HEK293 (cell line): Measurements from ENCODE around the gene PLEK2.

Experiments used
- GFI1B ChIP-seq: fragments of 450-650 bp; formaldehyde crosslinking; IDR thresholded peaks from 2 replicates; pipeline ENCODE4 v1.5.1; 2016; ENCODE audit warnings: missing biosample characterization, missing genetic modification characterization
- MEIS1 ChIP-seq: sonication (generic); formaldehyde crosslinking; IDR thresholded peaks from 2 replicates; pipeline ENCODE4 v1.8.1; 2022; ENCODE audit warnings: missing genetic modification reagents, mild to moderate bottlenecking, borderline replicate concordance
- OSR2 ChIP-seq: fragments of 450-650 bp; formaldehyde crosslinking; IDR thresholded peaks from 2 replicates; pipeline ENCODE4 v1.5.1; 2016; ENCODE audit warnings: missing biosample characterization, missing genetic modification characterization
- TCF7L2 ChIP-seq: IDR thresholded peaks from 2 replicates; pipeline ENCODE4 v1.6.1; 2011; ENCODE audit warnings: low read depth, mild to moderate bottlenecking, inconsistent platforms, low read length, moderate library complexity, borderline replicate concordance
- ZFHX2 ChIP-seq: fragments of 450-650 bp; formaldehyde crosslinking; conservative IDR thresholded peaks from 2 replicates; pipeline ENCODE4 v1.5.1; 2016; ENCODE audit warnings: missing biosample characterization, missing genetic modification characterization
- ZNF169 ChIP-seq: fragments of 450-650 bp; formaldehyde crosslinking; IDR thresholded peaks from 2 replicates; pipeline ENCODE4 v1.5.1; 2016; ENCODE audit warnings: missing biosample characterization, missing genetic modification characterization
- ZNF2 ChIP-seq: fragments of 450-650 bp; formaldehyde crosslinking; IDR thresholded peaks from 2 replicates; pipeline ENCODE4 v1.5.1; 2016; ENCODE audit warnings: missing biosample characterization, missing genetic modification characterization
- ZNF571 ChIP-seq: fragments of 450-650 bp; formaldehyde crosslinking; IDR thresholded peaks from 2 replicates; pipeline ENCODE4 v1.5.0; 2017; ENCODE audit warnings: missing biosample characterization, missing genetic modification characterization
- ZNF76 ChIP-seq: fragments of 450-650 bp; formaldehyde crosslinking; IDR thresholded peaks from 2 replicates; pipeline ENCODE4; 2016; ENCODE audit warnings: low read depth, missing biosample characterization, missing genetic modification characterization, borderline replicate concordance
- TF ChIP-seq, protein P1 (sequence below): fragments of 450-650 bp; formaldehyde crosslinking; IDR thresholded peaks from 2 replicates; pipeline ENCODE4 v1.5.1; 2016; ENCODE audit warnings: missing biosample characterization, missing genetic modification characterization
- TF ChIP-seq, protein P2 (sequence below): fragments of 450-650 bp; formaldehyde crosslinking; IDR thresholded peaks from 2 replicates; pipeline ENCODE4 v1.5.1; 2016; ENCODE audit warnings: missing biosample characterization, missing genetic modification characterization, low read depth
- TF ChIP-seq, protein P3 (sequence below): fragments of 450-650 bp; formaldehyde crosslinking; IDR thresholded peaks from 2 replicates; pipeline ENCODE4 v1.5.1; 2016; ENCODE audit warnings: missing biosample characterization, missing genetic modification characterization
- TF ChIP-seq, protein P4 (sequence below): fragments of 450-650 bp; formaldehyde crosslinking; IDR thresholded peaks from 2 replicates; pipeline ENCODE4 v1.5.1; 2016; ENCODE audit warnings: missing biosample characterization, missing genetic modification characterization

DNA sequence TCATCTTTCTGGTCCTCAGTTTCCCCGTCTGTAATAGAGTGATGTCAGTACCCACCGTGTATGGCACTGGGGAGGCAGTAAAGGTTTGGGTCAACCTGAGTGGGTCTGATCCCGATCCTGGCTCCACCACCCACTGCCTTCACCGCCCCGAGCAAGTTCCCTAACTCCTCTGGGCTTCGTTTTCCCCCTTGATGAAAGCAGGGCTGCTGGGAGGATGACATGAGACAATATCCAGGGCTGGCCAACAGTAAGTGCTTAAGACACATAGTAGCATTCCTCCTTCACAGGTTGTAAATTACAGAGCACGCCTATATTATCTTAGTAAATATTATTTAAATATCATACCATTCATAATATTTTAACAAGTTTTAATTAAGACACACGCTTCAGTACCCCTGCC, 595 bp downstream of the PLEK2 start:
- TF ChIP-seq ZNF76 (tag by site-specific recombination) (no peak), MEIS1 (no peak), ZNF2 (no peak), ZNF169 (tag by site-specific recombination) (no peak), GFI1B (no peak), TCF7L2 (no peak), ZFHX2 (no peak), ZNF571 (no peak), OSR2 (tag by site-specific recombination) (no peak)
- TF ChIP-seq, protein P1, sequence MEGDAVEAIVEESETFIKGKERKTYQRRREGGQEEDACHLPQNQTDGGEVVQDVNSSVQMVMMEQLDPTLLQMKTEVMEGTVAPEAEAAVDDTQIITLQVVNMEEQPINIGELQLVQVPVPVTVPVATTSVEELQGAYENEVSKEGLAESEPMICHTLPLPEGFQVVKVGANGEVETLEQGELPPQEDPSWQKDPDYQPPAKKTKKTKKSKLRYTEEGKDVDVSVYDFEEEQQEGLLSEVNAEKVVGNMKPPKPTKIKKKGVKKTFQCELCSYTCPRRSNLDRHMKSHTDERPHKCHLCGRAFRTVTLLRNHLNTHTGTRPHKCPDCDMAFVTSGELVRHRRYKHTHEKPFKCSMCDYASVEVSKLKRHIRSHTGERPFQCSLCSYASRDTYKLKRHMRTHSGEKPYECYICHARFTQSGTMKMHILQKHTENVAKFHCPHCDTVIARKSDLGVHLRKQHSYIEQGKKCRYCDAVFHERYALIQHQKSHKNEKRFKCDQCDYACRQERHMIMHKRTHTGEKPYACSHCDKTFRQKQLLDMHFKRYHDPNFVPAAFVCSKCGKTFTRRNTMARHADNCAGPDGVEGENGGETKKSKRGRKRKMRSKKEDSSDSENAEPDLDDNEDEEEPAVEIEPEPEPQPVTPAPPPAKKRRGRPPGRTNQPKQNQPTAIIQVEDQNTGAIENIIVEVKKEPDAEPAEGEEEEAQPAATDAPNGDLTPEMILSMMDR: no peak
- TF ChIP-seq, protein P2, sequence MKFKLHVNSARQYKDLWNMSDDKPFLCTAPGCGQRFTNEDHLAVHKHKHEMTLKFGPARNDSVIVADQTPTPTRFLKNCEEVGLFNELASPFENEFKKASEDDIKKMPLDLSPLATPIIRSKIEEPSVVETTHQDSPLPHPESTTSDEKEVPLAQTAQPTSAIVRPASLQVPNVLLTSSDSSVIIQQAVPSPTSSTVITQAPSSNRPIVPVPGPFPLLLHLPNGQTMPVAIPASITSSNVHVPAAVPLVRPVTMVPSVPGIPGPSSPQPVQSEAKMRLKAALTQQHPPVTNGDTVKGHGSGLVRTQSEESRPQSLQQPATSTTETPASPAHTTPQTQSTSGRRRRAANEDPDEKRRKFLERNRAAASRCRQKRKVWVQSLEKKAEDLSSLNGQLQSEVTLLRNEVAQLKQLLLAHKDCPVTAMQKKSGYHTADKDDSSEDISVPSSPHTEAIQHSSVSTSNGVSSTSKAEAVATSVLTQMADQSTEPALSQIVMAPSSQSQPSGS (tag by site-specific recombination): no peak
- TF ChIP-seq, protein P3, sequence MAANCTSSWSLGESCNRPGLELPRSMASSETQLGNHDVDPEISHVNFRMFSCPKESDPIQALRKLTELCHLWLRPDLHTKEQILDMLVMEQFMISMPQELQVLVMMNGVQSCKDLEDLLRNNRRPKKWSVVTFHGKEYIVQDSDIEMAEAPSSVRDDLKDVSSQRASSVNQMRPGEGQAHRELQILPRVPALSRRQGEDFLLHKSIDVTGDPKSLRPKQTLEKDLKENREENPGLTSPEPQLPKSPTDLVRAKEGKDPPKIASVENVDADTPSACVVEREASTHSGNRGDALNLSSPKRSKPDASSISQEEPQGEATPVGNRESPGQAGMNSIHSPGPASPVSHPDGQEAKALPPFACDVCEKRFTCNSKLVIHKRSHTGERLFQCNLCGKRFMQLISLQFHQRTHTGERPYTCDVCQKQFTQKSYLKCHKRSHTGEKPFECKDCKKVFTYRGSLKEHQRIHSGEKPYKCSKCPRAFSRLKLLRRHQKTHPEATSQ (tag by site-specific recombination): no peak
- TF ChIP-seq, protein P4, sequence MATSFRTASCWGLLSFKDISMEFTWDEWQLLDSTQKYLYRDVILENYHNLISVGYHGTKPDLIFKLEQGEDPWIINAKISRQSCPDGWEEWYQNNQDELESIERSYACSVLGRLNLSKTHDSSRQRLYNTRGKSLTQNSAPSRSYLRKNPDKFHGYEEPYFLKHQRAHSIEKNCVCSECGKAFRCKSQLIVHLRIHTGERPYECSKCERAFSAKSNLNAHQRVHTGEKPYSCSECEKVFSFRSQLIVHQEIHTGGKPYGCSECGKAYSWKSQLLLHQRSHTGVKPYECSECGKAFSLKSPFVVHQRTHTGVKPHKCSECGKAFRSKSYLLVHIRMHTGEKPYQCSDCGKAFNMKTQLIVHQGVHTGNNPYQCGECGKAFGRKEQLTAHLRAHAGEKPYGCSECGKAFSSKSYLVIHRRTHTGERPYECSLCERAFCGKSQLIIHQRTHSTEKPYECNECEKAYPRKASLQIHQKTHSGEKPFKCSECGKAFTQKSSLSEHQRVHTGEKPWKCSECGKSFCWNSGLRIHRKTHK (tag by site-specific recombination): no peak
